GM12878 (cell line): ENCODE results near the gene MAN2A2. TPM values are rescaled to one million over a fixed set of nuclear protein-coding genes. Genes with fewer than 3 reads are reported as not detected.

Experiments
- ATAC-seq: fragments of 200-7000 bp; cut with Tn5 transposase; 3 replicates; pipeline ENCODE4 v1.9.1; 2020; ENCODE audit warnings: mild to moderate bottlenecking, moderate library complexity
- BruUV-seq: library from RNA; stranded (reverse); fragments of 400-500 nt; replicated peaks from 2 replicates; lab custom pipeline; 2021; lab: Mats Ljungman, UMichigan
- CTCF ChIA-PET: fragments of 300-600 bp; sonication (Branson Sonifier 250); formaldehyde crosslinking; extraction: SDS; loops from one replicate; lab custom pipeline; 2021; ENCODE audit warnings: inconsistent platforms; lab: Yijun Ruan, JAX
- POLR2A ChIA-PET: fragments of 350-600 bp; formaldehyde crosslinking; extraction: SDS; loops from one replicate; lab custom pipeline; 2021; ENCODE audit warnings: inconsistent platforms; lab: Charles Lee
- RAD21 ChIA-PET: fragments of 300-600 bp; sonication (Branson Sonifier 250); formaldehyde crosslinking; loops from one replicate; lab custom pipeline; 2023; ENCODE audit warnings: antibody characterized with exemption; ENCODE audit not compliant: unreplicated experiment; lab: Charles Lee
- SMC1A ChIA-PET: fragments of 300-600 bp; sonication (Branson Sonifier 250); formaldehyde crosslinking; loops from one replicate; lab custom pipeline; 2023; ENCODE audit not compliant: unreplicated experiment, uncharacterized antibody; lab: Charles Lee
- DNase-seq: peaks from one replicate; pipeline ENCODE4 v3.0.0-alpha.2; 2011; ENCODE audit warnings: low read depth, low spot score
- FAIRE-seq: peaks from 3 replicates; lab custom pipeline; 2011; peaks lifted over from hg19 to GRCh38; lab: Jason Lieb, UNC
- H2AFZ ChIP-seq: 2 replicates; pipeline ENCODE4 v1.6.0; 2011; ENCODE audit warnings: low read depth, low read length, control low read depth; ENCODE audit not compliant: control insufficient read depth
- H3K27ac ChIP-seq: 2 replicates; pipeline ENCODE4 v1.5.1; 2011; ENCODE audit warnings: control low read depth; ENCODE audit not compliant: control insufficient read depth, insufficient read depth
- H3K27me3 ChIP-seq, 2 experiments: replicated peaks in 1 of 2; 2 replicates each; pipeline versions ENCODE4 v1.6.0 to v1.6.1; 2011; ENCODE audit warnings: low read length in 1 of 2; ENCODE audit not compliant: control insufficient read depth in 2 of 2, insufficient read depth in 2 of 2
- H3K36me3 ChIP-seq, 2 experiments: 2 replicates each; pipeline ENCODE4 v1.5.1; 2011; ENCODE audit warnings: low read length in 1 of 2; ENCODE audit not compliant: control insufficient read depth in 2 of 2, insufficient read depth in 2 of 2
- H3K4me1 ChIP-seq: 2 replicates; pipeline ENCODE4 v1.6.1; 2011; ENCODE audit warnings: mild to moderate bottlenecking, low read length, moderate library complexity, mixed read lengths; ENCODE audit not compliant: control insufficient read depth, insufficient read depth
- H3K4me2 ChIP-seq: 2 replicates; pipeline ENCODE4 v1.6.0; 2011; ENCODE audit warnings: control low read depth; ENCODE audit not compliant: control insufficient read depth, insufficient read depth
- H3K4me3 ChIP-seq: fragments of 200-600 bp; sonication (generic); 2 replicates; pipeline ENCODE4 v1.5.1; 2016
- H3K79me2 ChIP-seq: 2 replicates; pipeline ENCODE4 v1.6.0; 2011; ENCODE audit warnings: low read length; ENCODE audit not compliant: control insufficient read depth, insufficient read depth
- H3K9ac ChIP-seq: 2 replicates; pipeline ENCODE4 v1.8.0; 2011; ENCODE audit warnings: low read length, control low read depth, mixed read lengths; ENCODE audit not compliant: control insufficient read depth, insufficient read depth
- H3K9me3 ChIP-seq: replicated peaks from 3 replicates; pipeline ENCODE4 v1.5.1; 2011; ENCODE audit warnings: mild to moderate bottlenecking, low read length; ENCODE audit not compliant: control insufficient read depth, insufficient read depth
- H4K20me1 ChIP-seq: 2 replicates; pipeline ENCODE4 v1.6.0; 2011; ENCODE audit not compliant: control insufficient read depth, insufficient read depth
- CBFB ChIP-seq: IDR thresholded peaks from 2 replicates; pipeline ENCODE4 v1.6.1; 2016; ENCODE audit warnings: antibody characterized with exemption, low read depth
- ELK1 ChIP-seq: IDR thresholded peaks from 2 replicates; pipeline ENCODE4 v1.6.1; 2012; ENCODE audit warnings: low read depth, low read length, improper control_type of control experiment
- FOXK2 ChIP-seq: fragments of 450-650 bp; IDR thresholded peaks from 2 replicates; pipeline ENCODE4 v1.6.1; 2017; ENCODE audit warnings: mild to moderate bottlenecking, moderate library complexity
- KDM1A ChIP-seq: fragments of 200-600 bp; sonication (generic); IDR thresholded peaks from 2 replicates; pipeline ENCODE4 v1.6.1; 2016; ENCODE audit warnings: borderline replicate concordance
- TAF1 ChIP-seq: IDR thresholded peaks from 2 replicates; pipeline ENCODE4 v1.6.1; 2011; ENCODE audit warnings: mild to moderate bottlenecking, low read depth, low read length, borderline replicate concordance
- USF2 ChIP-seq: IDR thresholded peaks from 2 replicates; pipeline ENCODE4 v1.6.1; 2011; ENCODE audit warnings: low read depth, low read length, improper control_type of control experiment, borderline replicate concordance
- WGBS: methylation state at CpG from one replicate; pipeline ENCODE4 v1.1.6; 2016; ENCODE audit warnings: low lambda C conversion rate; ENCODE audit not compliant: insufficient replicate concordance, insufficient coverage; ENCODE audit errors: missing lambda C conversion rate; 5-methylcytosine and 5-hydroxymethylcytosine counted together
- in situ Hi-C: fragments of 300-500 bp; cut with MboI; formaldehyde crosslinking; loops from 9 replicates; pipeline ENCODE4 v1.14.3; 2018; ENCODE audit warnings: mixed read lengths
- intact Hi-C: fragments of 100-400 bp; cut with micrococcal nuclease; formaldehyde crosslinking; loops from one replicate; pipeline ENCODE4 v1.14.2; 2022; ENCODE audit not compliant: unreplicated experiment
- polyA plus RNA-seq, 11 experiments: library from polyadenylated mRNA; depleted of rRNA in 4 of 11; unstranded in 6 of 11; stranded (reverse) in 5 of 11; fragments of >200 nt; fragmentation: Nextera tagmentation in 4 of 11; fragmentation: Illumina TruSeq in 1 of 11; extraction: Ambion mirVana in 4 of 11; extraction: Trizol in 1 of 11; gene quantifications; 1 replicate in 1 of 11; 2 replicates in 10 of 11; pipeline versions ENCODE4 v1.2.1 to v1.2.3, GENCODE V29; 2011 to 2016; ENCODE audit warnings: inconsistent platforms in 2 of 11, missing spikeins in 2 of 11, low read depth in 1 of 11
- total RNA-seq, 4 experiments: library from RNA; depleted of rRNA in 3 of 4; stranded (reverse); fragments of >200 nt in 3 of 4; fragmentation: Illumina TruSeq in 1 of 4; extraction: Trizol in 1 of 4; gene quantifications; 2 replicates each; pipeline versions ENCODE4 v1.2.1 to v1.2.3, GENCODE V29; 2013 to 2021
- TF ChIP-seq, protein P1 (sequence below): IDR thresholded peaks from 2 replicates; pipeline ENCODE4 v1.6.1; 2012; ENCODE audit warnings: low read depth, low read length, improper control_type of control experiment

MAN2A2 gene
- total and polyA plus RNA-seq, 10 of the 15 experiments (the other 5 are each of a cell fraction or from before 2014, with no cell fraction given), result 4.2 to 79.4 (median 23.2) TPM

GRCh38 chr15:90918835-90919234 is 15.7 kb downstream of the MAN2A2 start (continued):
- TF ChIP-seq KDM1A (no peak), TAF1 (no peak), CBFB (no peak), ELK1 (no peak)
- TF ChIP-seq, protein P1, sequence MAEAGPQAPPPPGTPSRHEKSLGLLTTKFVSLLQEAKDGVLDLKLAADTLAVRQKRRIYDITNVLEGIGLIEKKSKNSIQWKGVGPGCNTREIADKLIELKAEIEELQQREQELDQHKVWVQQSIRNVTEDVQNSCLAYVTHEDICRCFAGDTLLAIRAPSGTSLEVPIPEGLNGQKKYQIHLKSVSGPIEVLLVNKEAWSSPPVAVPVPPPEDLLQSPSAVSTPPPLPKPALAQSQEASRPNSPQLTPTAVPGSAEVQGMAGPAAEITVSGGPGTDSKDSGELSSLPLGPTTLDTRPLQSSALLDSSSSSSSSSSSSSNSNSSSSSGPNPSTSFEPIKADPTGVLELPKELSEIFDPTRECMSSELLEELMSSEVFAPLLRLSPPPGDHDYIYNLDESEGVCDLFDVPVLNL, result no peak

DNA sequence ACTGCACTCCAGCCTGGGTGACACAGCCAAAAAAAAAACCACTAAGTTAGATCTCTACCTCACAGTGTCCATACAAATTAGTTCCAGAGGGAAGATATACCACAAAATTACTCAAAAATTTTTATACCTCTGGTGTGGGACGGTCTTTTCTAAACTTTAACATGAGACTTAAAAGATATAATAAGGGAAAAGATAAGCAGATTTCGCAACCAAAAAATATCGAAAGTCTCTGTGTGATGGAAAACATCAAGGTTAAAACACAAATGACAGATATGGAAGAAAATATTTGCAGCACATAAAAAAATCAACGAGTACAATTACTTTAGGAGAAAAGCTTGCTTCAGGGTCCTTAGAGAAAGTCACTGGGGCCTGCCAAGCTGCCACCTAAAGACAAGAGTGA is 18.8 kb downstream of the MAN2A2 start:
- BruUV-seq, result no TSS peak
- peaks cover 29% of the 10 kb centered on the region for H3K4me1 ChIP-seq
- H3K36me3 ChIP-seq, result peaks cover 23 to 24% of the 10 kb centered on the region in 2 experiments
- no peaks in the 10 kb centered on the region for H3K79me2 ChIP-seq
- H2AFZ ChIP-seq, result no peak overlapping the region
- WGBS, result 98% methylated on average over 4 of the region's 4 CpGs
- RAD21 ChIA-PET, result interaction anchor here (1.3 to 4.5 kb wide), 3 partner anchors 8 to 19 kb away, joined by 4 to 40 read pairs (median 36); partner anchors contain the start of genes HDDC3, MAN2A2 and UNC45A
- H4K20me1 ChIP-seq, result no peaks in the 10 kb centered on the region
- ATAC-seq (no peak), DNase-seq (no peak), FAIRE-seq (no peak)
- no peaks in the 10 kb centered on the region for H3K9me3 ChIP-seq
- TF ChIP-seq USF2 (no peak), FOXK2 (no peak)
- CTCF ChIA-PET, result interaction anchor here (1.5 to 18.1 kb wide), 3 partner anchors 11 to 350 kb away, joined by 3 to 480 read pairs (median 68); partner anchors contain the start of genes HDDC3, MAN2A2 and UNC45A
- SMC1A ChIA-PET, result interaction anchor here (0.9 to 1.8 kb wide), 5 partner anchors 9 to 36 kb away, joined by 3 to 9 read pairs (median 5); partner anchors contain the start of genes MAN2A2 and UNC45A
- H3K9ac ChIP-seq, result no peak overlapping the region
- no peak overlapping the region for H3K4me3 ChIP-seq
- H3K27ac ChIP-seq, result no peak overlapping the region
- no peaks in the 10 kb centered on the region for H3K27me3 ChIP-seq
- H3K4me2 ChIP-seq, result no peak overlapping the region
- in situ Hi-C loops (no loop called here), intact Hi-C loops (loop anchor here (2.0 kb wide), 1 partner anchor 19 kb away; the partner anchor contains the start of gene MAN2A2)
- POLR2A ChIA-PET, result interaction anchor here (0.5 to 3.4 kb wide), 3 partner anchors 11 to 32 kb away, joined by 3 to 32 read pairs (median 4); partner anchors contain the start of genes HDDC3 and UNC45A
